GM10266 (cell line): ENCODE data around the gene CCDC174.
A peak's percentile ranks its signal among the peaks of the same experiment; 100 is the strongest.

ENCODE experiments used
- DNase-seq: peaks from one replicate; pipeline ENCODE4 v3.0.0; 2012; ENCODE audit errors: extremely low spot score
- TF ChIP-seq, protein P1 (sequence below): IDR thresholded peaks from 2 replicates; pipeline ENCODE4 v1.5.1; 2012; ENCODE audit warnings: mild to moderate bottlenecking, low read depth; ENCODE audit not compliant: control insufficient read depth, insufficient read depth; ENCODE audit errors: missing control alignments

CCDC174 gene

DNA sequence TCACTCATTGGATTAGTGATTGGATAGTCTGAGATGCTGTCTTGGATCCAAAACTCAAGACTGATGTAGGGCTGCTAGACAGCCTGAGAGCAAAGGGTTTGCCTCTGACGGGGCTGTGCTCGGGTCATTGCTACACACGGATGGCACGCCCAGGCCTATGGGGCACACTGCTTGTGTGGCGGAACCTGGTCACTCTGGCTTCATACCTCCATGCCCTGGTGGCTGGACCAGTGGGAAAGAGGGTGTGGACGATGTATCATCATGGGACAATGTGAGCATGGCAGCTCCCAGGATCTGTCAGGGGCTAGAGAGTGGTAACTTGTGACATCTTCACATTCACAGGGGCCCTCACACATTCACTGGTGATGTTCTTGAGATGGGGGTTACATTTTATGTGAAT is 18.1 kb upstream of the CCDC174 start:
- no peak for DNase-seq
- TF ChIP-seq, protein P1, sequence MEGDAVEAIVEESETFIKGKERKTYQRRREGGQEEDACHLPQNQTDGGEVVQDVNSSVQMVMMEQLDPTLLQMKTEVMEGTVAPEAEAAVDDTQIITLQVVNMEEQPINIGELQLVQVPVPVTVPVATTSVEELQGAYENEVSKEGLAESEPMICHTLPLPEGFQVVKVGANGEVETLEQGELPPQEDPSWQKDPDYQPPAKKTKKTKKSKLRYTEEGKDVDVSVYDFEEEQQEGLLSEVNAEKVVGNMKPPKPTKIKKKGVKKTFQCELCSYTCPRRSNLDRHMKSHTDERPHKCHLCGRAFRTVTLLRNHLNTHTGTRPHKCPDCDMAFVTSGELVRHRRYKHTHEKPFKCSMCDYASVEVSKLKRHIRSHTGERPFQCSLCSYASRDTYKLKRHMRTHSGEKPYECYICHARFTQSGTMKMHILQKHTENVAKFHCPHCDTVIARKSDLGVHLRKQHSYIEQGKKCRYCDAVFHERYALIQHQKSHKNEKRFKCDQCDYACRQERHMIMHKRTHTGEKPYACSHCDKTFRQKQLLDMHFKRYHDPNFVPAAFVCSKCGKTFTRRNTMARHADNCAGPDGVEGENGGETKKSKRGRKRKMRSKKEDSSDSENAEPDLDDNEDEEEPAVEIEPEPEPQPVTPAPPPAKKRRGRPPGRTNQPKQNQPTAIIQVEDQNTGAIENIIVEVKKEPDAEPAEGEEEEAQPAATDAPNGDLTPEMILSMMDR = no peak

GRCh38 chr3:14633819-14634424 is 17.6 kb upstream of the CCDC174 start:
- peak; percentile 61 for DNase-seq
- TF ChIP-seq, protein P1 = peak; percentile 82

DNA sequence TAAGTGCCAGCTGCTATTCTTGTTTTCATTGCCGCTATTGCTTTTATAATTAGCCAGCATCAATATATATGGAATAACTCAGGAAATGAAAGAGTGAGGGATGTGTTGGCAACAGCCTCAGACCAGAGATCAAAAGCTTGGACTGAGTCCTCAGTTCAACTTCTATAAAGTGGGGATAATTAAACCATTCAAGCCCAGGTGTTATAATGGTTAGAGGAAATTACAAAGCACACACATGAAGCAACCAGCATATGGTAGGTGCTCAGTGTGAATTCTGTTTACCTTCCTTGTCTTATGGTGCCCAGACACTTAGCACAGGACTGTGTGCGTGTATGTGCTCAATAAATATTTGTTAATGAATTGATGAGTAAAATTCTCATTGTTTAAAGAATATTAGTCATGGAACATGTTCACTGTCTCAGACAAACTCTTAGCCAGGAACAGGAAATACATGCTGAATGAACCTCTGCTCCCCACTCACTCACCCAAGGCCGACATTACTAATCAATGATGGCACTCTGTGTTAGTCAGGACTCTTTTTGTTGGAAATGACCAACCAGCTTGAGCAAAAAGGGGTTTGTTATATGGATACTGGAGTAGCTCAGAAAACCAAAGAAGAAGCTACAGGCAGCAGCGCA is 16.7 kb upstream of the CCDC174 start:
- TF ChIP-seq, protein P1 = no peak
- DNase-seq = no peak

DNA sequence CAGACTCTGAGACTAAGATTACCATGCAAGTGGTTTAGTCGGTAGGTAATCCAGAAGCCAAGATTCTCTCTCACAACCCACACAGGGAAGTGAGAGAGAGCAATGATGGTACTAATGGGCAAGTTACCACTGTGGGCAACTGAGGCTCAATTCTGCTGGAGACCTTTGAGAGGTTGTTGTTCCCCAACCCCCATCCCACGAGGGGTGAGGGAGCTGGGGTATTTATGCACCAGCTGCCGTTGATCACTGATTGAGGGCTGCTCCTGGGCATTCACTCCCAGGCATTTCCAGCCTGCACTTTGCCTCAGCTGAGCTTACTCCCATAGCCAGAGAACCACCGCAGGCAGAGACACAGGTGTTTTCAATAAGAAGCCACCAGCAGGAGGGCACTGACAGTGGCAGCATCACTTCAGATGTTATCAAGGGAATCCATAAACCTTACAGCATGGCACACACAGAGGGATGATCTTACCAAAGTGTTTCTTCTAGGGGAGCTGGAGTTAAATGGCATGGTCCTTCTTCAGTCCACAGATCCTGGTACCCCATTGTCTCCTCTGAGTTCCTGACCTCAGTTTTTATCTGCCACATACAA is 15.0 kb upstream of the CCDC174 start:
- no peak for DNase-seq
- TF ChIP-seq, protein P1 = no peak

- no peak for DNase-seq
- TF ChIP-seq, protein P1 = no peak
Observed at GRCh38 chr3:14640157-14640562, 11.4 kb upstream of the CCDC174 start.

DNA sequence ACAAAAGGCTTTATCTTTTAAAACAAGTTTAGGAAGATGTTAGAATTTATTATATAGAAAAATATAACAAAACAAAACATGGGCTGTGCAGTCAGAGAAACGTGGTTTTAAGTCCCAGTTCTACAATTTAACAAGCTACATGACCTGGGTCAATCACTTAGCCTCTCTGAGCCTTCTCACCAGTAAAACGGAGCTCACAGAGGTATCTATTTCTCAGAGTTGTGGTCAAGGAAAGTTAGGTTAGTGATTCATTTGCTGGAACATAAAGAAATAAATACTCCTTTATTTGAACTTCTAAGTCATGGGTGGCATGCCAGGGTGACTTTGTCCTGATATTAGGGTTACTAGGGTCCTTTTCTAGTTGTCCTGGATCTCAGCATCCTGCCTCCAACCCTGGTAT is 10.8 kb upstream of the CCDC174 start:
- no peak for DNase-seq
- TF ChIP-seq, protein P1 = no peak

GRCh38 chr3:14641346-14641745 is 10.2 kb upstream of the CCDC174 start:
- TF ChIP-seq, protein P1 = no peak

More at GRCh38 chr3:14641346-14641745, 10.2 kb upstream of the CCDC174 start:
- DNase-seq = no peak
